ENCODE results near the gene TEKT4. TPM values are rescaled to one million over a fixed set of nuclear protein-coding genes. Genes with fewer than 3 reads are reported as not detected.

TEKT4 gene
- total and polyA plus RNA-seq, 2 donors (not counting 3 experiments of a cell fraction or from before 2014, with no cell fraction given) = not detected

DNA sequence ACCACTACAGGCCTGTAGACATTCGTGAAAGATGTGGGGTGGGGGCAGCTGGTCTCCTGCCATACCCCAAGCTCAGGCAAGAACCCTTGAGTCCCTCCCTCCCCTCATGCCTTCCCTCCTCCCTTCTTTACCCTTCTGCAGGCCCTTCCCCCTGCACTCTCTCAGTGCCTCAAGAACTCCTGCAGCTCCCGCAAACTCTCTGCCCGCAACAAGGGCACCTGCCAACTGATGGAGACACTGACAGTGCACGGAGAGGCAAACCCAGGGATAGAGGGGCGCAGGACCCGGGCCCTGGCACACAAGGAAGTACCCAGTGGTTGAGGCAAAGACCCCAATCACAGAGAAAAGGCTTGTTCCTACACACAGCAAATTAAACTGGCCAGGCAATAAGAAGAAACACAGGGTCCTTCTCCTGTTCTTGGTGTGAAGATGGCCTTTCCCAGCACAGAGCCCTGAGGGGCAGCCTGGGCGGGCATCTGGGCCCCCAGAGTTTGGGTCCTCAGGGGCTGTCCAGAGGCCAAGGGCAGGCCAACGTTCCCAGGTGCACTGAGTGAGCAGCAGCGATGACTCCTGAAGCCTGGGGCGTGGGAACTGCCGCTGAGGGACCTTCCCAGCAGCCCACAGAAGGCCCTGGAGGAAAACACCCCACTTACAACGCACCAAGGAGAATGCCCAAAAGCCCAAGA, 1.6 kb downstream of the TEKT4 start:
- ChIA-PET CTCF (interaction anchor here (1.5 kb wide), 1 partner anchor 84 kb away, joined by 8 read pairs; no protein-coding TSS in a partner anchor), POLR2A (no interaction called here)
- FAIRE-seq (no peak), DNase-seq (ENCODE audit: low read depth, low spot score) (no peak)
- Histone ChIP-seq H3K79me2 (ENCODE audit: control insufficient read depth, insufficient read depth, low read length) (no peaks in the 10 kb centered on the region), H3K4me3 (replicated peaks in 1 of 3; ENCODE audit: insufficient read depth in 1 of 3, low read depth in 1 of 3, low read length in 3 of 3) (no peak overlapping the region), H3K4me2 (ENCODE audit: insufficient read depth, low read length) (no peak overlapping the region), H3K9me1 (replicated peaks; ENCODE audit: control insufficient read depth, extremely low read depth, insufficient read depth, low read length) (no peaks in the 10 kb centered on the region), H3K9ac (replicated peaks; ENCODE audit: extremely low read depth, insufficient read depth, low read length) (no peak overlapping the region), H3K4me1 (ENCODE audit: control insufficient read depth, extremely low read depth, insufficient read depth, low read length) (no peaks in the 10 kb centered on the region), H2AFZ (ENCODE audit: low read depth, low read length) (no peak overlapping the region), H3K27ac (ENCODE audit: insufficient read depth, low read depth, low read length) (no peak overlapping the region), H4K20me1 (replicated peaks; ENCODE audit: control insufficient read depth, extremely low read depth, insufficient read depth, low read length) (no peaks in the 10 kb centered on the region), H3K36me3 (ENCODE audit: control insufficient read depth in 2 of 2, extremely low read depth in 1 of 2, insufficient read depth in 2 of 2, low read length in 2 of 2) (no peaks in the 10 kb centered on the region), H3K9me3 (replicated peaks; ENCODE audit: control insufficient read depth, insufficient read depth, low read length) (no peaks in the 10 kb centered on the region), H3K27me3 (ENCODE audit: control insufficient read depth in 2 of 2, insufficient read depth in 2 of 2, low read length in 2 of 2) (no peaks in the 10 kb centered on the region)
- dilution Hi-C loops (cut with MboI; ENCODE audit: extremely low pct_ligation_motif_present, low sequenced_read_pairs) (no loop called here), intact Hi-C loops (cut with micrococcal nuclease) (no loop called here)
- no peak for TF ChIP-seq JUN (IDR thresholded peaks at IDR 0.05; ENCODE audit: borderline replicate concordance, insufficient read depth, insufficient read length, low read depth)
- TF ChIP-seq GATA2 (IDR thresholded peaks at IDR 0.05; ENCODE audit: insufficient read depth, insufficient read length, low read depth, low read length) = no peak
- TF ChIP-seq POLR2AphosphoS5 (IDR thresholded peaks at IDR 0.05; ENCODE audit: insufficient read depth, low read depth, low read length) = no peak
- no peak for TF ChIP-seq EZH2 (IDR thresholded peaks at IDR 0.05; ENCODE audit: borderline replicate concordance, low read depth, low read length, severe bottlenecking)
- TF ChIP-seq MYC (IDR thresholded peaks at IDR 0.05; ENCODE audit: low read depth, low read length) = no peak
- TF ChIP-seq FOS (IDR thresholded peaks at IDR 0.05; ENCODE audit: borderline replicate concordance, insufficient read depth, low read length) = no peak
- TF ChIP-seq CTCF (IDR thresholded peaks at IDR 0.05; ENCODE audit: extremely low read depth in 1 of 2, insufficient read depth in 1 of 2, low read depth in 1 of 2, low read length in 2 of 2) = no peak
- TF ChIP-seq, protein P1, sequence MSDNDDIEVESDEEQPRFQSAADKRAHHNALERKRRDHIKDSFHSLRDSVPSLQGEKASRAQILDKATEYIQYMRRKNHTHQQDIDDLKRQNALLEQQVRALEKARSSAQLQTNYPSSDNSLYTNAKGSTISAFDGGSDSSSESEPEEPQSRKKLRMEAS (IDR thresholded peaks at IDR 0.05; ENCODE audit: insufficient read depth, insufficient read length) = no peak
- no peak for TF ChIP-seq POLR2A (IDR thresholded peaks at IDR 0.05; ENCODE audit: low read depth, low read length)
- BruUV-seq (replicated peaks) = no TSS peak

Measured in endothelial cell of umbilical vein (primary cell).